Raji (cell line): ENCODE measurements around the gene CD248.

Experiments used
- POLR2A ChIP-seq: IDR thresholded peaks from 2 replicates; pipeline ENCODE4 v1.6.1; 2011; ENCODE audit warnings: low read depth, low read length, control low read depth; ENCODE audit not compliant: insufficient read depth

Gene CD248

DNA sequence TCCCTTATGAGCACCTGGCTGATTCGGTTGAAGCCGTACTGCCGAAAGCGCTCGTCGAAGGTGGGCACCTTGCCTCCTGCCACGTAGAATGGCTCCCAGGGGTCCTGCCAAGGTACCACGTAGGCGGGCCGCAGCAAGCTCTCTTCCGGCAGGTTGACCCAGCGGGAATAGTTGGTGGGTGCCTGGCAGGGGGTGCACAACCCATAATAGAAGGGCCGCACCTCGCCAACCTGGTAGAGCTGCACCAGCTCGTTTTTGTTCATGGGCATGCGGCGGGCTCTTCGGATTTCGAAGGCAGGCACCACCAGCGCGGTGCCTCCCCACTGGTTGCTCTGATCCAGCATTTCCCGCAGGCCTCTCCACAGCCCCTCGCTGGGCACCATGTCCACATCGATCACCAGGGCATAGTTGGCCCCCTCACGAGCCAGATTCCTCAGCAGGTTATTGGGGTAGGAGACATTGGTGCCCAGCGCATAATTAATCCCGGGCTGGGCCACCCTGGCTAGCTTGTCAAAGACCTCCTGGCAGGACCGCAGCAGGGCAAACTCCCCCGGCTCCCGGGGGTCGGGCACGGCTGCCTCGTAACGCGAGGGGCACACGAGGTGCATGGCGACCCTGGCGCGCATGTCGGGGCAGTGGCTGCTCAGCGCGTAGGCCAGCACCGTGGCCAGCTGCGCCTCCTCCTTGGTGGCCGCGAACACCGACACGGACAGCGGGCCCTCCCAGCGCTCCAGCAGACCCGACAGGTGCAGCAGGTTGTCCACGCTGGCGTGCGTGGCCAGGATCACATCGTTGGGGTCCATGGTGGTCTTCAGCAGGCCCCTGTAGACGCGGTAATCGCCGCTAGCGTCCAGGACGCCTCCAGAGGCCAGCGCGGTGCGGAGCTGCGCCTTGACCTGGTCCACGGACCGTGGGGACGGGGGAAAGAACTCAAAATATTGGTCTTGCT, 29.9 kb upstream of the CD248 start:
- no peak for TF ChIP-seq POLR2A

GRCh38 chr11:66345316-66345649, 28.4 kb upstream of the CD248 start:
- no peak for TF ChIP-seq POLR2A

DNA sequence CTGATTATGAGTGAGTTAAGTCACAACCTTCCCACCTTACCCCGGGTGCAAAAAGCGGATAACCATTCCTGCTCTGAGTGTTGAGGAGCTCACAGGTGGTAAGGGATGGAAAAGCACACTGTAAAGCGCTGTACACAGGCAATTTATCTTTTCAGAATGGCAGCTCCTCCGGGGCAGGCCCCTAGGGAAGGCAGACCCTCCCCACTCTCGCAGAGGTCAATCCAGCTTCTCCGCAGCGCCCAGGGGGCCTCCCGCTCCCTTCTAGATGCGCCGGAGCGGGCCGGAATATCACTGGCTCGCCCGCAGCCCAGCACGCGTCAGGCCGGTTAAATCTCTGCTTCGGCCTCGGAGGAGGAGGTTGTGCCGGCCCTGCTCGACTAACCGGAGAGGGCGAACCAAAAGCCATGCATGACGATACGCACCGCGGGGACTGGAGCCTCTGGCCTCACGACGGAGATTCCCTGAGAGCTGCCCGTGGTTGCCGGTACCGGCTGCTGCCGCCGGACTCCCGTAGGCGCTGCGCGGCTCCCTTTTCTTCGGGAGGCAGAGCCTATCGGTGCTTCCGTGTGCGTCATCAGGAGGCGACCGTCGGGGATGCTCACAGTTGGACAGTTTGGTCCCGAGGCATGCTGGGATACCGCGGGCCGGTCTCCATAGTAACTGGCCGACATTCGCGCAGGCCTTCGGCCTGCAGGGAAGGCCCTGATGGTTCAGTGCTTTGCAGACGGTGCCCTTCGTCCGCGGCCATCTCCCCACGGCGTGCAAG, 27.9 kb upstream of the CD248 start, which contains the start of gene BRMS1:
TSS of gene BRMS1 (minus strand) at position 555 of the 766 bp plus-strand sequence. CDS start 2,870 bp downstream, outside the sequence.
- TF ChIP-seq POLR2A = peak; percentile 95

DNA sequence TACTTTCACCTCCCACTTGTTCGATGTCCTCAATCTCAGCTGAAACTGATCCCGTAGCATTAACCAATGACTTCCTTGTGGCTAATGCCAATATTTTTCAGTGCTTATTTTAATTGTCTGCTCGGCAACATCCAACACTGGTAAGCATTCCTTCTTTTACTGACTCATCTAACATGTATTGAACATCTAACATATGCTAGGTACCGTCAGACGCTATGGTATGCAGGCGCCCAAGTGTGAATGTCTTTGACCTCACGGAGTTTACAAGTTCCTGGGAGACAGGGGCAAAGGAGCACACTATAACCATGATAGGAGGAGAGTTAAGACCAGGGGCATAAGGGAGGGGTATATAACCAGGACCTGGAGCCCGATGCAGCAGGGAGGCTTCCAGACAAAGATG, 26.3 kb upstream of the CD248 start:
- TF ChIP-seq POLR2A = no peak

GRCh38 chr11:66341502-66342126, 24.8 kb upstream of the CD248 start:
- no peak for TF ChIP-seq POLR2A

GRCh38 chr11:66340596-66341501, 24.0 kb upstream of the CD248 start:
- TF ChIP-seq POLR2A = no peak

GRCh38 chr11:66339686-66340483, 23.0 kb upstream of the CD248 start:
- no peak for TF ChIP-seq POLR2A

DNA sequence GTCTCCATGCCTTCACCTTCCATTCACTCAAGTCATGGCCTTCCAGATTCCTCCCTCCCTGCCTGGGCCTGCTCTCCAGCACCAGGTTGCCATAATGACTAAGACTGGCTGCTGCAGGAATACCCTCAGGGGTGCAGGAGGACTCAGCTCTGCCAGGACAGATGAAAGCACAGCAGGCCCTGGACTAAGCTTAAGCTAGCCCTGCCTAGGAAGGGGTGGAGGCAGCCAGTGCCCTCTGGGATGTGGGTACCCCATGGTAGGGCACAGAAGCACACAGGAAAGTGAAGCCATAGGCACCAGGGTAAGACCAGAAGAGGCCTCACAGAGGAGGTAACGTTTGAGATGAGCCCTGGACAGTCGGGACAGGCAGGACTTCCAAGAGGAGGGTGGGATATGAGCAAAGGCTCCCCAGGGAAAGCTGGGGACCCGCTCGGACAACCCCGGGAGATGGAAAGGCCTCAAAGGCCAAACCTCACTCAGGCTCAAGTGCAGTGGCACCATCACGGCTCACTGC, 22.4 kb upstream of the CD248 start:
- TF ChIP-seq POLR2A = no peak

GRCh38 chr11:66338276-66339161, 21.7 kb upstream of the CD248 start:
- TF ChIP-seq POLR2A = no peak

DNA sequence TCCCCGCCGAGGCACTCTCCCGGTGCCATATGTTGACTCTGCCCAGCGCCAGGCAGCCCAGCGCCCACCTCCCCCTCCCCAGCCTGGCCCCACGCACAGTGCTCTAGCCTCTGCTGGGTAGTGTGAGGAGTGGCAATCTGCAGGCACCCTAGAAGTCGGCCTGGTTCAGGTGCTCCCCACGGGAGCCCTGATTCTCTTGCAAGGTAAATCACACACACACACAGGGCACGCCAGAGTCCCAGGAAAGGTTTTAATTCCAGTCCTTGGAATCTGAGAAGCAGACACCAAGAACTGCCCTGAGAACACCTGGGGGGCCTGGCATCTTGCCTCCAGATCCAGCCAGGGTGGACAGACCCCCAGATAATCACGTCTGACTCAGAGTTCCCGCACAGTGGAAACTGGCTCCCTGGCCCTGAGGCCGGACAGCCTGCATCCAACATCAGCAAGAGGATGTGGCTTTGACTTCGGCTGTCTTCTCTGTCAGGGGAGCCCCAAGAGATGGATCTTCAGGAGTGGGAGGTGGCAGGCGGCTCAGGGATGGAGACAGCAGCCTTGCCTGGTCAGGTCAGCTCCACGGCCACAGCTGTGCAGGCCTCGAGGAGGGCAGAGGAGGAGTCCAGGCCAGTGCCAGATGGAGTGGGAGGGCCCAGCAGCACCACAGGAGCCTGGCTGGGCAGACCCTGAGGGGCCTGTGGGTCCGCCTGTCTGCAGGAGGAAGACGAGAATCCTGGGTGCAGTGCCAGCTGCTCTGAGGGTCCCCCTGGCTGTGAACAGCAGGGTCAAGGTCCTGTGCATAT, 20.5 kb upstream of the CD248 start:
- TF ChIP-seq POLR2A = no peak

GRCh38 chr11:66336234-66337102, 19.6 kb upstream of the CD248 start, which contains the start of gene RIN1:
TSS of gene RIN1 (minus strand) at chr11:66336434. CDS start at chr11:66336402, 32 bp downstream.
- no peak for TF ChIP-seq POLR2A
